Large intestine (tissue), 3 donors: ENCODE results near the gene RAD51B. TPM values are rescaled to one million over a fixed set of nuclear protein-coding genes. Genes with fewer than 3 reads are reported as not detected.

Experiments used
- DNase-seq, 2 donors: peaks; one replicate each; pipeline versions ENCODE4 v3.0.0 to v3.0.0-alpha.2; 2013
- H3K27ac ChIP-seq: one replicate; pipeline ENCODE4 v1.5.1; 2013; ENCODE audit warnings: low read length
- H3K27me3 ChIP-seq: 2 replicates; pipeline ENCODE4 v1.6.1; 2013; ENCODE audit warnings: low read length; ENCODE audit not compliant: control insufficient read depth, insufficient read depth
- H3K36me3 ChIP-seq: 2 replicates; pipeline ENCODE4 v1.6.1; 2013; ENCODE audit warnings: low read length; ENCODE audit not compliant: control insufficient read depth, insufficient read depth
- H3K4me1 ChIP-seq: one replicate; pipeline ENCODE4 v1.6.1; 2013; ENCODE audit warnings: low read length; ENCODE audit not compliant: control insufficient read depth, insufficient read depth
- H3K4me3 ChIP-seq: one replicate; pipeline ENCODE4 v1.5.1; 2013; ENCODE audit warnings: low read length
- H3K9me3 ChIP-seq: one replicate; pipeline ENCODE4 v1.6.1; 2013; ENCODE audit warnings: mild to moderate bottlenecking, low read depth, low read length, moderate library complexity; ENCODE audit not compliant: control insufficient read depth
- WGBS: methylation state at CpG from one replicate; pipeline ENCODE4 v1.1.5; 2013; ENCODE audit warnings: low lambda C conversion rate; ENCODE audit not compliant: insufficient coverage; 5-methylcytosine and 5-hydroxymethylcytosine counted together
- polyA plus RNA-seq: library from polyadenylated mRNA; unstranded; fragments of 120-200 nt; gene quantifications from one replicate; pipeline ENCODE4 v1.2.1, GENCODE V29; 2013

RAD51B gene
- polyA plus RNA-seq, 1 donor, result 6.4 TPM

DNA sequence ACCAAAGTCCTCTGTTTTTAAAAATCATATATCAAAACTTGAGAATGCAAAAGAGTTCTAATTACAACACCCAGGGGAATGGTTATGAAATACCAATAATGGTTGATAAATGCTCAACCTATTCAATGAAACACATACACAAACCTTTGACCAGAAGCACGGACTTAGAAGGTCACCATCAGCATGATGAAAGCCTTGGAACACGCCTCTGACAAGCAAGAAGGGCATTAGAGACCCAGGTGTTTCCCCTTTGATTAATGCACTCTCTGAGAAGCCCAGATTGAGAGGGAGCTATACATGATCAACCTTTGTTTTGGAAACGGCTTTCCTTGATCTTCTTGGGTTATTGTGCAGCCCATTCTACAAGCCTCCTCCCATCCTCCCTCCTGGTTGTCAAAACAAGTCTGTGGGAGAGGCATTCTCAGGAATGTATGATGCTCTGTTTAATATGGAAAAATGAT, 904.3 kb downstream of the RAD51B start:
- H3K36me3 ChIP-seq, result no peaks in the 10 kb centered on the region
- DNase-seq, result peak; percentile 54 to 78
- WGBS, result no CpG with 5 or more reads among the region's 3 CpGs
- no peaks in the 10 kb centered on the region for H3K9me3 ChIP-seq
- peak overlapping the region; percentile 63 for H3K27ac ChIP-seq
- peaks cover 43% of the 10 kb centered on the region for H3K4me1 ChIP-seq
- no peak overlapping the region for H3K4me3 ChIP-seq
- H3K27me3 ChIP-seq, result no peaks in the 10 kb centered on the region

DNA sequence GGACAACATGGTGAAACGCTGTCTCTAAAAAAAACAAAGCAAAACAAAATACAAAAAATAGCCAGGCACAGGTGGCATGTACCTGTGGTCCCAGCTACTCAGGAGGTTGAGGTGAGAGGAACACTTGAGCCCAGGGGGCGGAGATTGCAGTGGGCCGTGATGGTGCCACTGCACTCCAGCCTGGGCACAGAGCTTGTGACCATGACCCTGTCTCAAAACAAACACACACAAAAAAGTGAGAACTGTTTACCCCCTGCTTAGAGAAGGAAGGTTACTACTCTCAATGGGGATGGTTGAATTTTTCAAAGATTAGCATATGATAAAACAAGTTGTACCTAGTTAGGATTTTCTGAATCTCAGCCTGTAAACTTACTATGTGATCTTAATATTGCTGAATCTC, 905.3 kb downstream of the RAD51B start:
- no peak for DNase-seq
- whole genome bisulfite sequencing, result 80% methylated on average over 1 of the region's 3 CpGs
- Histone ChIP-seq H3K9me3 (no peaks in the 10 kb centered on the region), H3K4me3 (no peak overlapping the region), H3K4me1 (peaks cover 49% of the 10 kb centered on the region), H3K36me3 (no peaks in the 10 kb centered on the region), H3K27me3 (no peaks in the 10 kb centered on the region), H3K27ac (peak overlapping the region; percentile 63)

DNA sequence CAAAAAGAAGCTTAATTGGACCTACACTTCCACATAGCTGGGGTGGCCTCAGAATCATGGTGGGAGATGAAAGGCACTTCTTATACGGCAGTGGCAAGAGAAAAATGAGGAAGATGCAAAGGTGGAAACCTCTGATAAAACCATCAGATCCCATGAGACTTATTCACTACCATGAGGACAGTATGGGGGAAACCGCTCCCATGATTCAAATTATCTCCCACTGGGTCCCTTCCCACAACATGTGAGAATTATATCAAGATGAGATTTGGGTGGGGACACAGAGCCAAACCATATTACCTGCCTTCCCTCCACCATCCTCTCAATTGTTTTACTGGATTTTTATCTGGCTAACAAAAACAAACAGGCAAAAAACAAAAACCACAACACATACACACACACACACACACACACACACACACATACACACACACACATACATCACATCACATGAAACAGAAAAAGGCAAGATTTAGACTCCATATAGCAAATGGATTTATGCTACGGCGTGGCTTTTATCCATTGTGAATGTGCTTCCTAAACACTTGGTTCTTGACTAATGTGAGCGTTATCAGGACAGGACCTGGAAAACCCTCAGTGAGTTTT, 906.6 kb downstream of the RAD51B start:
- 80% methylated on average over 1 of the region's 5 CpGs for WGBS
- peaks cover 49% of the 10 kb centered on the region for H3K4me1 ChIP-seq
- no peaks in the 10 kb centered on the region for H3K27me3 ChIP-seq

DNA sequence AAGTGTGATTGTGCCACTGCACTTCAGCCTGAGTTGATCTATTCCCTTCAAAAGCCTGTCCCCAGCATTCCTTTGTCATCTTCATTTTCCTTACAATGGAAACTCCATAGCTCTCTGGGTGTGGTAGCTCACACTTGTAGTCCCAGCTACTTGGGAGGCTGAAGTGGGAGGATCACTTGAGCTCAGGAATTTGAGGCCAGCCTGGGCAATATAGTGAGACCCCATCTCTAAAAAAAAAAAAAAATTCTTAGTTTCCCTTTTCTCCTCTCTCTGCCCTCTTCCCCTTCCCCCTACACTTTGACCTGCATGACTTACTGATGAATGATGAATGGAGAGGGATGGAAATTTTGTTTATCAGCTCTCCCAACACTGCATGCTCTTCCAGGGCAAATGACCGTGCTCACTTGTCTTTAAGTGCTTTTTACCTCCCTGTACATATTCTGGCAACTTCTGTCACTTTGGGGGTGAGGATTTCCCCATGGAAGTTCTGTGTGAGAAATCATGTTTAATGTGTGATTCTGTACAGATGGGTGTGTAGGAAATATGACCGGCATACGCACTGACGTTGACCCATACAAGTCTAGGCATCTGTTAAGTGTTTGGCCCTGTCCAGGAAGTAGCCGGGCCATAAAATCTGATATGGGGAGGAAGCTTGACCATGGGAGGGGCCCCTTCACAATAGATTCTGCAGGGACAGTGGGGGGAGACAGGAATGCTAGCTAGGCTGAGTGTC, 907.9 kb downstream of the RAD51B start:
- DNase-seq, result no peak

More for the DNA sequence above, 906.6 kb downstream of the RAD51B start:
- Histone ChIP-seq H3K36me3 (no peaks in the 10 kb centered on the region), H3K9me3 (no peaks in the 10 kb centered on the region), H3K27ac (no peak overlapping the region), H3K4me3 (no peak overlapping the region)
- no peak for DNase-seq

DNA sequence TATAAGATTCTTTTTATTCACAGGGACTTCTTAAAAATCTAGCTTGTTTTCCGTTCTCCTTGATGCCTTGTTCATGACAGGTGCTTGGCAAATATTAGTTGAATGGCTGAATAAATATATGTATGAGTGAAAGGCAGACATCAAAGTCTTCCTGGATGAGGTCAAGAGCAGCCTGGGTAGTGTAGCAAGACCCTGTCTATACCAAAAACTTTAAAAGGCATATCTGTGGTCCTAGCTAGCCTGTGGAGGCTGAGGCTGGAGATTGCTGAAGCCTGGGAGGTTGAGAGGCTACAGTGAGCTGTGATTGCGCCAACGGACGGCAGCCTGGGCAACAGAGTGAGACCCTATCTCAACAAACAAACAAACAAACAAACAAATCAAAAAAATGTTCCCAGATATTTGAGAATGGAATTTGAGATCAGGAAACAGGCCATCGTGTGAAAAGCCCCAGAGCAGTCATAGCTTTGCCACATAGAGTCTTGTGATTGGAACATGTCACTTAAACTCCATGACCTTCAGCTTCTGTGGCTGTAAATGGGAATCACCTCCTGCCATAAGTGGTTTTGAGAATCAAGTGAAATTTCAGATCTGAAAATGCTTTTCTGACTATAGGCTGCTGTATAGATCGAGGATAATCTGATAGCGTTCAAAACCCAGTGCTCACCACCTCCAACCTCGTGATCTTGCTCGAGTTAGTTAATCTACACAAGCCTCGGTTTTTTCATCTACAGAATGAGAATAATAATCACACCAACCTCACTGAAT, 908.9 kb downstream of the RAD51B start:
- Histone ChIP-seq H3K4me3 (no peak overlapping the region), H3K36me3 (no peaks in the 10 kb centered on the region), H3K27ac (peak overlapping the region; percentile 9), H3K9me3 (no peaks in the 10 kb centered on the region), H3K4me1 (peaks cover 34% of the 10 kb centered on the region), H3K27me3 (no peaks in the 10 kb centered on the region)
- DNase-seq, result no peak
- WGBS, result no CpG with 5 or more reads among the region's 10 CpGs

More for the DNA sequence above, 907.9 kb downstream of the RAD51B start:
- Histone ChIP-seq H3K27ac (no peak overlapping the region), H3K4me3 (no peak overlapping the region), H3K36me3 (no peaks in the 10 kb centered on the region), H3K4me1 (peaks cover 42% of the 10 kb centered on the region), H3K9me3 (no peaks in the 10 kb centered on the region), H3K27me3 (no peaks in the 10 kb centered on the region)
- no CpG with 5 or more reads among the region's 5 CpGs for WGBS

DNA sequence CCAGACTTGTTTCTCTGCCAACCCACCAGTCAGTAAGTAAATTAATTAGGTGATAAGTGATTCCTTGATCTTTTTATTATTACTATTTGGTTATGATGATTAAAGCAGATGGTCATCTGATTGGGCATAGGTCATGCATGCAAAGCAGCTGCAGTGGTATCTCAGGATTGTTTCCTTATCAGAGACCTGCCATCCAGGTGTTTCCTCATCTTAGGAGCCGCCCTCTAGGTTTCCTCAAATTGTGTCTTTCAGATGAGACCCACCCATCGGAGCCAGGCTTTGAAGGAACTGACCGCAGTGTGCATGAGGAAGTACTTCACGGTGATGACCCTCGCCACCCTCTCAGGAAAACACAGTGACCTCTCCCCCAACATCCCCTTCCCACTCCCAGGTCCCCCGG, 910.0 kb downstream of the RAD51B start:
- no peaks in the 10 kb centered on the region for H3K27me3 ChIP-seq
- WGBS, result no CpG with 5 or more reads among the region's 6 CpGs
- no peak for DNase-seq

DNA sequence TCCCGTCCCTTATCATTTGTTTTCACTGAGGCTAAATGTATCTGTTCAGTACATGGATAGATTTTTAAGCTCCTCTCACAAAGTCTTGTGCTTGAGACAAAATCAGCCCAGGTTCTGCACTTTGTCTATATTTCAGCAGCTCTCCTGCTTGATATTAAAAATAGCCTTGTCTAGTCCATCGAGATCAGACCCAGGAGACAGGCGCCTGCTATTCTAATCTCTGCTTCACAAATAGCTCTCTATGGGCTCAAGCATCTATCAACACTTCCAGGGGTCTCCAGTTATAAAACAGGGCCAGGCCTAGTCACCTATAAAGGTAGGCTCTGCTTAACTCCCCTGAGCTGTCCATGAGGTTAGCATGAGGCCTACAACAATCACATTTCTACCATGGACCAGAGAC, 910.8 kb downstream of the RAD51B start:
- Histone ChIP-seq H3K27ac (no peak overlapping the region), H3K9me3 (no peaks in the 10 kb centered on the region), H3K4me3 (no peak overlapping the region), H3K4me1 (peaks cover 26% of the 10 kb centered on the region), H3K27me3 (no peaks in the 10 kb centered on the region), H3K36me3 (no peaks in the 10 kb centered on the region)
- WGBS, result no CpG with 5 or more reads among the region's 3 CpGs
- no peak for DNase-seq

More for the DNA sequence above, 910.0 kb downstream of the RAD51B start:
- Histone ChIP-seq H3K4me1 (peaks cover 30% of the 10 kb centered on the region), H3K27ac (peak overlapping the region; percentile 35), H3K4me3 (no peak overlapping the region), H3K9me3 (no peaks in the 10 kb centered on the region), H3K36me3 (no peaks in the 10 kb centered on the region)

DNA sequence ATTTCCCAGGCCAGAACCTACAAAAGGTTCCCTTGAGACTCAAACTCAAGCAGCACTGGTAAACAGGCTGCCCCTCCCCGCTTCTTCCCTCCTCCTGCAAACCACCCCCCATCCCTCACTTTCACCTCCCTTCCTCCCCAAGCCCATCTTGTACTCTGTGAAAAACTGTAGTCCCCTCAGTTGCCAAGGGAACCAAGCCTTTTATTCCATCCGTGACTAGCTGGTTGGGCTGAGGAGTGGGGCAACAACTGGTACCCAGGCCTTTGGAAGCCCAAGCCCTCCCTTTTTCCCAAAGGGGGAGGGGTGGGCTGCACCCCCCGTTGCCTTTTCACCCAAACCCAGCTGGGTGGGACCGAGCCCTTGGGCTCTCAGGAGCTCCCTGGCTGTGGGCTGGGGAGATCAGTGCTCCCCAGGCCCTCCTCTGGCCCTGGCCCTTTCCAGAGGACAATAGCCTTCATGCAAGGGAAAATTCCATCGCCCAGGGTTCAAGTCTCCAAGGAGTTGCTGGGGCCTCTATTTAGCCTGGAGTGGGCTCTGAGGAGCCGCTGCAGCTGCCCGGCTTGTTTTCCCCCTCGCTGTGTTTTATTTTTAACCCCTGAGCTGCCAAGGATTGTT, 911.3 kb downstream of the RAD51B start:
- peaks cover 26% of the 10 kb centered on the region for H3K4me1 ChIP-seq
- no peak overlapping the region for H3K27ac ChIP-seq
- no peaks in the 10 kb centered on the region for H3K9me3 ChIP-seq
- DNase-seq, result no peak
- H3K36me3 ChIP-seq, result no peaks in the 10 kb centered on the region
- H3K27me3 ChIP-seq, result no peaks in the 10 kb centered on the region
- no CpG with 5 or more reads among the region's 8 CpGs for WGBS
- no peak overlapping the region for H3K4me3 ChIP-seq

DNA sequence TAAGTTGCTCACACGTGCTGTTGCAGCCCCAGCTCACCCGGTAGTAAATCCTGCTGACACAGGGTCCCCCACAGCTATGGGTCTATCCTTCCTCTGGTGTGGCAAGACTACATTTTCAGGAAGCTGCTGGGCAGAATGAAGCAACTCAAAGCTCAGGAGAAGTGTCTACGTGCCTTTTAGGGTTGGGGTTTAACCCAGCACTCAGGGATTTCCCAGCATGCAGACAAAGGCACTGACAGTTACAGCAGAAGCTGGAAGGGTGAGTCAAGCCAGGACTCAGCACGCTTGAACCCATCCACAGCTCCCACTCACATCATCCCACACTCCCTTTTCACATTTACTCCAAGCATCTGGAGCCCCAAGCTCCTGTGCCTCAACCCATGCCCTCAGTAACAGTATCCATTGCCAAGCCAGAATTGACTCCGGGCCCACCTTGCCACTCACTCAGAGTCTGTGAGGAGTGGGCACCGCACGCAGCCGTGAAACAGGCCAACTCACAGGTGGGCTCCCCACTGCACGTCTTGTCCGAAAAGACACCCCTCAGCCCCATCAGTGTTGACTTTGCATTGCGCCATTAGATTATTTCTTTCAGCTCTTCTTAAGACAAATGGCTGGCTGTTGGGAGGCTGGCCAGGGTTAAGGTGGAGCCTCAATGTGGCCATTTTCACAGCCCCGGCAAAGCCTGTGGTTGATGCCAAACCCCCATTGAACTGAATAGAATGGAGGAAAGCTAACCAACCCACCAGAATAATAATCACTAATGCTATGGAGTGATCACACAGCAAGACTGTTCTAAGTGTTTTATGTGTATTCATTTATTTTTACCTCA, 913.7 kb downstream of the RAD51B start:
- WGBS, result no CpG with 5 or more reads among the region's 12 CpGs
- Histone ChIP-seq H3K27me3 (no peaks in the 10 kb centered on the region), H3K4me1 (peaks cover 33% of the 10 kb centered on the region), H3K9me3 (no peaks in the 10 kb centered on the region), H3K27ac (no peak overlapping the region), H3K36me3 (no peaks in the 10 kb centered on the region), H3K4me3 (no peak overlapping the region)
- DNase-seq, result no peak
